BLaER1 (cell line): ENCODE results near the gene CHRNA10.

Experiments
- H3K27ac ChIP-seq: shearing (Covaris generic); formaldehyde crosslinking; 2 replicates; pipeline ENCODE4 v1.8.1; 2022
- H3K27me3 ChIP-seq: shearing (Covaris generic); formaldehyde crosslinking; 2 replicates; pipeline ENCODE4 v1.8.1; 2022
- H3K36me3 ChIP-seq: shearing (Covaris generic); formaldehyde crosslinking; 2 replicates; pipeline ENCODE4 v1.8.1; 2022
- H3K4me1 ChIP-seq: shearing (Covaris generic); formaldehyde crosslinking; 2 replicates; pipeline ENCODE4 v1.8.1; 2022
- H3K4me2 ChIP-seq: shearing (Covaris generic); formaldehyde crosslinking; 2 replicates; pipeline ENCODE4 v1.8.1; 2022
- H3K4me3 ChIP-seq: shearing (Covaris generic); formaldehyde crosslinking; 2 replicates; pipeline ENCODE4 v1.8.1; 2022
- H3K9ac ChIP-seq: shearing (Covaris generic); formaldehyde crosslinking; 2 replicates; pipeline ENCODE4 v1.8.1; 2022
- H3K9me3 ChIP-seq: shearing (Covaris generic); formaldehyde crosslinking; 2 replicates; pipeline ENCODE4 v1.8.1; 2022
- H4K20me1 ChIP-seq: shearing (Covaris generic); formaldehyde crosslinking; 2 replicates; pipeline ENCODE4 v1.8.1; 2022
- Cebpa-rat ChIP-seq: shearing (Covaris generic); IDR thresholded peaks from 2 replicates; pipeline ENCODE4 v1.8.1; 2022

Gene CHRNA10

GRCh38 chr11:3671334-3672254 lies at the start of gene CHRNA10:
CHRNA10 (minus strand) TSS chr11:3671384; CDS start chr11:3671312, 72 bp downstream.
- peaks cover 7% of the 10 kb centered on the region; the same call in 1 of the 2 replicates for H4K20me1 ChIP-seq
- no peaks in the 10 kb centered on the region for H3K9me3 ChIP-seq
- no peak within 1 kb of the TSS for H3K4me2 ChIP-seq
- no peaks in the 10 kb centered on the region for H3K4me1 ChIP-seq
- no peaks in the 10 kb centered on the region for H3K27me3 ChIP-seq
- H3K4me3 ChIP-seq, result no peak within 1 kb of the TSS
- no peak within 1 kb of the TSS for H3K9ac ChIP-seq
- no peak within 1 kb of the TSS for H3K27ac ChIP-seq
- no peak for TF ChIP-seq Cebpa-rat
- peaks cover 98% of the 10 kb centered on the region for H3K36me3 ChIP-seq

GRCh38 chr11:3712274-3712673 lies 41.1 kb upstream of the CHRNA10 start:
- Histone ChIP-seq H3K36me3 (peaks cover 98% of the 10 kb centered on the region), H3K9ac (no peak overlapping the region), H3K27ac (no peak overlapping the region), H4K20me1 (peaks cover 48% of the 10 kb centered on the region), H3K4me3 (no peak overlapping the region), H3K9me3 (no peaks in the 10 kb centered on the region), H3K4me2 (no peak overlapping the region), H3K27me3 (no peaks in the 10 kb centered on the region), H3K4me1 (no peaks in the 10 kb centered on the region)
- no peak for TF ChIP-seq Cebpa-rat

GRCh38 chr11:3710485-3711259 lies 39.5 kb upstream of the CHRNA10 start:
- TF ChIP-seq Cebpa-rat, result no peak
- no peak overlapping the region for H3K4me2 ChIP-seq
- no peak overlapping the region for H3K9ac ChIP-seq
- H3K4me3 ChIP-seq, result no peak overlapping the region
- no peaks in the 10 kb centered on the region for H3K27me3 ChIP-seq
- H3K4me1 ChIP-seq, result no peaks in the 10 kb centered on the region
- H3K9me3 ChIP-seq, result no peaks in the 10 kb centered on the region
- peaks cover 97% of the 10 kb centered on the region for H3K36me3 ChIP-seq
- H4K20me1 ChIP-seq, result peaks cover 48% of the 10 kb centered on the region
- H3K27ac ChIP-seq, result no peak overlapping the region

GRCh38 chr11:3709977-3710376 lies 38.8 kb upstream of the CHRNA10 start:
- H3K4me3 ChIP-seq, result no peak overlapping the region
- no peaks in the 10 kb centered on the region for H3K27me3 ChIP-seq
- peaks cover 42% of the 10 kb centered on the region for H4K20me1 ChIP-seq
- TF ChIP-seq Cebpa-rat, result no peak
- no peaks in the 10 kb centered on the region for H3K4me1 ChIP-seq
- no peak overlapping the region for H3K9ac ChIP-seq
- no peaks in the 10 kb centered on the region for H3K9me3 ChIP-seq
- no peak overlapping the region for H3K4me2 ChIP-seq
- peaks cover 97% of the 10 kb centered on the region for H3K36me3 ChIP-seq
- H3K27ac ChIP-seq, result no peak overlapping the region

- H4K20me1 ChIP-seq, result peaks cover 28% of the 10 kb centered on the region
- no peaks in the 10 kb centered on the region for H3K9me3 ChIP-seq
- H3K27ac ChIP-seq, result no peak overlapping the region
- H3K4me3 ChIP-seq, result no peak overlapping the region
- no peak overlapping the region for H3K9ac ChIP-seq
- TF ChIP-seq Cebpa-rat, result no peak
- H3K4me2 ChIP-seq, result no peak overlapping the region
- H3K36me3 ChIP-seq, result peaks cover 96% of the 10 kb centered on the region
- no peaks in the 10 kb centered on the region for H3K4me1 ChIP-seq
- no peaks in the 10 kb centered on the region for H3K27me3 ChIP-seq
Observed at GRCh38 chr11:3707176-3707575, 36.0 kb upstream of the CHRNA10 start.

- peaks cover 98% of the 10 kb centered on the region for H3K36me3 ChIP-seq
Observed at GRCh38 chr11:3703383-3703782, 32.2 kb upstream of the CHRNA10 start.

GRCh38 chr11:3700910-3701309 lies 29.7 kb upstream of the CHRNA10 start:
- H3K27me3 ChIP-seq, result no peaks in the 10 kb centered on the region

More at GRCh38 chr11:3703383-3703782, 32.2 kb upstream of the CHRNA10 start:
- Histone ChIP-seq H3K27ac (no peak overlapping the region), H4K20me1 (peaks cover 6% of the 10 kb centered on the region; the same call in 1 of the 2 replicates), H3K4me2 (no peak overlapping the region), H3K4me3 (no peak overlapping the region), H3K9me3 (no peaks in the 10 kb centered on the region), H3K27me3 (no peaks in the 10 kb centered on the region), H3K9ac (no peak overlapping the region), H3K4me1 (no peaks in the 10 kb centered on the region)
- TF ChIP-seq Cebpa-rat, result no peak

GRCh38 chr11:3700410-3700809 lies 29.2 kb upstream of the CHRNA10 start:
- Histone ChIP-seq H3K4me1 (no peaks in the 10 kb centered on the region), H3K36me3 (peaks cover 97% of the 10 kb centered on the region), H4K20me1 (peaks cover 6% of the 10 kb centered on the region; the same call in 1 of the 2 replicates), H3K27me3 (no peaks in the 10 kb centered on the region), H3K4me3 (no peak overlapping the region), H3K9me3 (no peaks in the 10 kb centered on the region), H3K27ac (no peak overlapping the region), H3K9ac (no peak overlapping the region), H3K4me2 (no peak overlapping the region)
- no peak for TF ChIP-seq Cebpa-rat

More at GRCh38 chr11:3700910-3701309, 29.7 kb upstream of the CHRNA10 start:
- H4K20me1 ChIP-seq, result peaks cover 6% of the 10 kb centered on the region; the same call in 1 of the 2 replicates
- H3K36me3 ChIP-seq, result peaks cover 97% of the 10 kb centered on the region
- no peak overlapping the region for H3K4me3 ChIP-seq
- no peaks in the 10 kb centered on the region for H3K9me3 ChIP-seq
- no peak for TF ChIP-seq Cebpa-rat
- no peak overlapping the region for H3K9ac ChIP-seq
- H3K4me1 ChIP-seq, result no peaks in the 10 kb centered on the region
- H3K27ac ChIP-seq, result no peak overlapping the region
- no peak overlapping the region for H3K4me2 ChIP-seq

GRCh38 chr11:3686751-3687150 lies 15.6 kb upstream of the CHRNA10 start:
- Histone ChIP-seq H3K36me3 (peaks cover 100% of the 10 kb centered on the region), H4K20me1 (peaks cover 12% of the 10 kb centered on the region), H3K27ac (no peak overlapping the region), H3K9ac (no peak overlapping the region), H3K4me3 (no peak overlapping the region), H3K4me1 (no peaks in the 10 kb centered on the region), H3K9me3 (no peaks in the 10 kb centered on the region), H3K27me3 (no peaks in the 10 kb centered on the region), H3K4me2 (no peak overlapping the region)
- no peak for TF ChIP-seq Cebpa-rat

- TF ChIP-seq Cebpa-rat, result no peak
- Histone ChIP-seq H4K20me1 (peaks cover 12% of the 10 kb centered on the region; the same call in 1 of the 2 replicates), H3K27ac (no peak overlapping the region), H3K27me3 (no peaks in the 10 kb centered on the region), H3K9ac (no peak overlapping the region), H3K4me3 (no peak overlapping the region), H3K4me2 (no peak overlapping the region), H3K36me3 (peaks cover 100% of the 10 kb centered on the region), H3K9me3 (no peaks in the 10 kb centered on the region), H3K4me1 (no peaks in the 10 kb centered on the region)
Observed at GRCh38 chr11:3685923-3686322, 14.7 kb upstream of the CHRNA10 start.
